ENCODE data around the gene ANKH. TPM values are rescaled to one million over a fixed set of nuclear protein-coding genes. Genes with fewer than 3 reads are reported as not detected.

ANKH gene
- total and polyA plus RNA-seq, 2 of the 13 experiments (the other 11 are each of a cell fraction or from before 2014, with no cell fraction given), result 25.0 to 36.0 TPM

DNA sequence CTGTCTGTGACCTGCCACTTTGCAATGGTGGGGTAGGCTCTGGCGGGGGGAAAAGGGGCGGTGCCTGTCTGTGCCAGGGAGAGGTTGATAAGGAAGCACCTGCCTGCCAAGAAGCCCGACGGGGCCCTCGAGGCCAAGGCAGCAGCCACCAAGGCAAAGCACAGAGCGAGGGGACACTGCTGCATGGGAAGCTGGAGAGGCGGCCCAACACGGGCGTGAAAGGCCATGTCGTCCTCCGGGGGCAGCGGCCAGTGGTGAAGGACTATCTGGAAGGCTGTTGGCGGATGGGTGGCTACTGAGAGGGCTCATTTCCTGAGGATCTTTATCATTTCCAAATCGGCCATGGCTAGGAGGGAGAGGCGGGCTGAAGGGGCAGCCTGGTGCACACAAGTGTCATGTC is 140.7 kb downstream of the ANKH start:
- no peak overlapping the region for H2AFZ ChIP-seq (ENCODE audit: low read length)
- WGBS (ENCODE audit: low lambda C conversion rate), result 91% methylated on average over 15 of the region's 15 CpGs
- no peaks in the 10 kb centered on the region for H3K9me3 ChIP-seq (ENCODE audit: low read length)
- no peak for DNase-seq (ENCODE audit: low spot score)
- POLR2A ChIA-PET, result interaction anchor here (1.5 kb wide), 1 partner anchor 278 kb away, joined by 3 read pairs; no protein-coding TSS in a partner anchor
- no peaks in the 10 kb centered on the region for H3K27me3 ChIP-seq (ENCODE audit: control insufficient read depth in 1 of 2, insufficient read depth in 2 of 2, low read length in 2 of 2)
- no peak overlapping the region for H3K4me2 ChIP-seq (ENCODE audit: low read depth, low read length)
- H4K20me1 ChIP-seq (ENCODE audit: insufficient read depth, low read length), result no peaks in the 10 kb centered on the region
- H3K4me1 ChIP-seq (ENCODE audit: insufficient read depth, low read length), result peaks cover 28% of the 10 kb centered on the region
- H3K79me2 ChIP-seq (ENCODE audit: insufficient read depth, low read length), result no peaks in the 10 kb centered on the region
- intact Hi-C loops (cut with micrococcal nuclease; ENCODE audit: unreplicated experiment), result no loop called here
- TF ChIP-seq, protein P1, sequence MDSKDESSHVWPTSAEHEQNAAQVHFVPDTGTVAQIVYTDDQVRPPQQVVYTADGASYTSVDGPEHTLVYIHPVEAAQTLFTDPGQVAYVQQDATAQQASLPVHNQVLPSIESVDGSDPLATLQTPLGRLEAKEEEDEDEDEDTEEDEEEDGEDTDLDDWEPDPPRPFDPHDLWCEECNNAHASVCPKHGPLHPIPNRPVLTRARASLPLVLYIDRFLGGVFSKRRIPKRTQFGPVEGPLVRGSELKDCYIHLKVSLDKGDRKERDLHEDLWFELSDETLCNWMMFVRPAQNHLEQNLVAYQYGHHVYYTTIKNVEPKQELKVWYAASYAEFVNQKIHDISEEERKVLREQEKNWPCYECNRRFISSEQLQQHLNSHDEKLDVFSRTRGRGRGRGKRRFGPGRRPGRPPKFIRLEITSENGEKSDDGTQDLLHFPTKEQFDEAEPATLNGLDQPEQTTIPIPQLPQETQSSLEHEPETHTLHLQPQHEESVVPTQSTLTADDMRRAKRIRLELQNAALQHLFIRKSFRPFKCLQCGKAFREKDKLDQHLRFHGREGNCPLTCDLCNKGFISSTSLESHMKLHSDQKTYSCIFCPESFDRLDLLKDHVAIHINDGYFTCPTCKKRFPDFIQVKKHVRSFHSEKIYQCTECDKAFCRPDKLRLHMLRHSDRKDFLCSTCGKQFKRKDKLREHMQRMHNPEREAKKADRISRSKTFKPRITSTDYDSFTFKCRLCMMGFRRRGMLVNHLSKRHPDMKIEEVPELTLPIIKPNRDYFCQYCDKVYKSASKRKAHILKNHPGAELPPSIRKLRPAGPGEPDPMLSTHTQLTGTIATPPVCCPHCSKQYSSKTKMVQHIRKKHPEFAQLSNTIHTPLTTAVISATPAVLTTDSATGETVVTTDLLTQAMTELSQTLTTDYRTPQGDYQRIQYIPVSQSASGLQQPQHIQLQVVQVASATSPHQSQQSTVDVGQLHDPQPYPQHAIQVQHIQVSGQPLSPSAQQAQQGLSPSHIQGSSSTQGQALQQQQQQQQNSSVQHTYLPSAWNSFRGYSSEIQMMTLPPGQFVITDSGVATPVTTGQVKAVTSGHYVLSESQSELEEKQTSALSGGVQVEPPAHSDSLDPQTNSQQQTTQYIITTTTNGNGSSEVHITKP (CRISPR knock-in tag; IDR thresholded peaks at IDR 0.05; ENCODE audit: low read depth), result no peak
- TF ChIP-seq ZIK1 (CRISPR knock-in tag; IDR thresholded peaks at IDR 0.05; ENCODE audit: borderline replicate concordance, low read depth) (no peak), SNAI1 (CRISPR knock-in tag; IDR thresholded peaks at IDR 0.05; ENCODE audit: borderline replicate concordance) (no peak)
- TF ChIP-seq, protein P2, sequence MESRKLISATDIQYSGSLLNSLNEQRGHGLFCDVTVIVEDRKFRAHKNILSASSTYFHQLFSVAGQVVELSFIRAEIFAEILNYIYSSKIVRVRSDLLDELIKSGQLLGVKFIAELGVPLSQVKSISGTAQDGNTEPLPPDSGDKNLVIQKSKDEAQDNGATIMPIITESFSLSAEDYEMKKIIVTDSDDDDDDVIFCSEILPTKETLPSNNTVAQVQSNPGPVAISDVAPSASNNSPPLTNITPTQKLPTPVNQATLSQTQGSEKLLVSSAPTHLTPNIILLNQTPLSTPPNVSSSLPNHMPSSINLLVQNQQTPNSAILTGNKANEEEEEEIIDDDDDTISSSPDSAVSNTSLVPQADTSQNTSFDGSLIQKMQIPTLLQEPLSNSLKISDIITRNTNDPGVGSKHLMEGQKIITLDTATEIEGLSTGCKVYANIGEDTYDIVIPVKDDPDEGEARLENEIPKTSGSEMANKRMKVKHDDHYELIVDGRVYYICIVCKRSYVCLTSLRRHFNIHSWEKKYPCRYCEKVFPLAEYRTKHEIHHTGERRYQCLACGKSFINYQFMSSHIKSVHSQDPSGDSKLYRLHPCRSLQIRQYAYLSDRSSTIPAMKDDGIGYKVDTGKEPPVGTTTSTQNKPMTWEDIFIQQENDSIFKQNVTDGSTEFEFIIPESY (CRISPR knock-in tag; IDR thresholded peaks at IDR 0.05), result peak; percentile 48; the same call in 1 of the 2 replicates
- ATAC-seq, result no peak
- CTCF ChIA-PET (ENCODE audit: low intra/inter-chr PET ratio, low total read pairs), result no interaction called here
- no peak overlapping the region for H3K4me3 ChIP-seq (replicated peaks in 1 of 3; ENCODE audit: insufficient read depth in 1 of 3, low read depth in 2 of 3, low read length in 3 of 3)
- no TSS peak for BruUV-seq (replicated peaks)
- H3K9ac ChIP-seq (ENCODE audit: insufficient read depth, low read depth, low read length), result no peak overlapping the region
- H3K36me3 ChIP-seq (replicated peaks in 1 of 2; ENCODE audit: control insufficient read depth in 1 of 2, insufficient read depth in 2 of 2, low read length in 2 of 2), result peaks cover 3 to 19% of the 10 kb centered on the region in 2 experiments; a peak in 4 of 5 replicates
- in situ Hi-C loops (cut with HindIII; ENCODE audit: extremely low pct_ligation_motif_present, low pct_unique_long_range_greater_than_20kb), result no loop called here
- H3K27ac ChIP-seq (ENCODE audit: extremely low read length, insufficient read depth, low read length), result no peak overlapping the region
- FAIRE-seq, result no peak
